GM10847 (cell line): ENCODE measurements around the gene C4orf51.

Source experiments
- POLR2A ChIP-seq: IDR thresholded peaks from 2 replicates; pipeline ENCODE4 v1.6.1; 2011; ENCODE audit not compliant: insufficient read length; ENCODE audit errors: extremely low read depth

Gene C4orf51

DNA sequence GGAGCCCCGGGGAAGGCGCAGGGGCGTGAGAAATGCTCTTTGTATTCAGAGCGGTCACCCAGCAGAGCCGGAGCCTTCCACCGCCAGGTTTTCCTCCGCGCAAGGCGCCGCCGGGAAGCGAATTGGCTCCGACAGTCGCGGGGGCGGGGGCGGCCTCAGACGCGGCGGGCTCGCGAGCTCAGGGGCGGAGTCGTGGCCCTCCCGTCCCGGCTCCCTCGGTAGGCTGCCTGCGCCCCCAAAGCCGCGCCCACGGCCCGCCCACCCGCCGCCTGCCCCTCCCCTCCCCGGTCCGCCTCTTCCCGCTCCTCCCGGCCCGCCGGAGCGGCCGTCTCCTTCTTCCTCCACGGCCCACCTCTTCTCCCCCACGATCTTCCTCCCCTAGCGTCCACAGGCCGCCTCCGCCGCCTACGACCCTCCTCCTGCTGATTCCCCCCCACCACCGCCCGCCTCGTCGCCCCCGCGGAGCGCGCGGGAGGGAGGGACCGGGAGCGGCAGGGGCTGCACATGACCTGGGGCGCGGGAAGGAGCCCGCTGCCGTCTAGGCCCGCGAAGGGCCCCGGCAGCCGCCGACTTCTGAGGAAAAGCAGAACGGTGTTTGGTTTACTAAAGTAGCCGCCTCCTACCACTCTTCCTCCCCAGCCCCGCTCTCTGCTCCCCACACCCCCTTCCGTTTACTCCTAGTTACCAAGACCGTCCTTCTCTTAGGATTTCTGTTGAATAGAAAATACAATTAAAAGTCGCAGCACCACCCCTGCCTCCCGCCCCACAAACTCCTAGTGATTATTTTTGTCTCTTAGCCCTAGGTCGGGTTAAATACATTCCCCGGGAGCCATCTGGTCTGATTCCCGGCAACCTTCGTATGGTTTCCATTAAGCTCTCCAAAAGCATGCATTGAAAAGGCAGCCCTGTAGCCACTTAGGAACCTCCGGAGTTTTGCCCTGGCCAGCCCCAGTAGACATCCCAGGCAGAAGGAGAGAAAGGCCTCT, 53.2 kb downstream of the C4orf51 start:
- peak; percentile 25 for TF ChIP-seq POLR2A

DNA sequence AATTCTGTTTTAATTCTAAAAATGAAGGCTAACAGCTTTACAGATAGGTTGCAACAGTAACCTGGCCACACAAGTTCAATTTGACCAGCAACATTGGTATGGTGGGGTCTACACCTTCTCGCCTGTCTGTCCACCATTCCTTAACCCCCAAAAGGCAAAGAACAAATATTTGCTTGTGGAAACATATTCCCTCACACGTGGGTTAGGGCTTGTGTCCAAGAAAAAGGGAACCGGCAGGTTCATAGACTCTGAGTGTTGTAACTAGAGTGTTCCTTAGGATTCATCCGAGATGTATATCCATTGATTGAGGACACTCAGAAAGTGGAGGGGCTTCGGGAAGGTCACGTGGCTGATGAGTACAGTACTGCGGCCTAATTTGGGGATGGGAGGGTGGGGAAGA, 54.1 kb downstream of the C4orf51 start:
- TF ChIP-seq POLR2A: no peak

DNA sequence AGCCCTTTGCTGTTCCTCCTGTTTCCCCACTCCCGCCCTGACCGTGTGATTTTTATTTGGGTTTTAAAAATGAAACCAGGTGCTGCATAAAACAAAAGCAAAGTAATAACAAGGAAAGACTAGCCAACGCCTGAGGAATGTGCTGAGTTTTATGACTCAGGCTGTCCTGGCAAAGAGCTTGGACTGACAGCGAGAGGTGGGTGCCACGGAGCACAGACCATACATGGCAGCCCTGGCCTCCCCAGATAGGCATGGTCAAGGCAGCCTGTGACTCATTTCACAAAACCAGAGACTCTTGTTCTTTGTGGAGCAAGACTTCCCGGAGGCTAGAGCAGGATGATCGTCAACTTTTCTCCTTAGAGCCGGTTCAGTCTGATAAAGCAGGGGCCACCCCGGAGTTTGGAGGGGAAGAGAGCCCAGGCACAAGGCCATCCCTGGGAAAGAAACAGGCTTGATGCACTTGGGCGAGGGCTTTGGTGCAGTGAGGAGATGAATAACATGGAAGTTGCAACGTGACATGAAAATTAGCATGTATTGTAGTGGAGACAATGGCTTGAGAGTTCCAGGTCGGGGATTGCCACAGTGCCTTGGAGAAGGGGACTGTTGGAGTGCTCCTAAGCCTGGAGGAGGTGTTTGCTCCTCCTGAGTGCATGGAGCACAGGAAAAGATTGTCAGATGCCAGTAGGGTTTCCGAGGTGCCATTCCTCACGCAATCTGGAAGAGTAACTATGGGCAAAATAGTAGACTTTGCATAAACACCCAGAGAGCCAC, 54.8 kb downstream of the C4orf51 start:
- TF ChIP-seq POLR2A: no peak

DNA sequence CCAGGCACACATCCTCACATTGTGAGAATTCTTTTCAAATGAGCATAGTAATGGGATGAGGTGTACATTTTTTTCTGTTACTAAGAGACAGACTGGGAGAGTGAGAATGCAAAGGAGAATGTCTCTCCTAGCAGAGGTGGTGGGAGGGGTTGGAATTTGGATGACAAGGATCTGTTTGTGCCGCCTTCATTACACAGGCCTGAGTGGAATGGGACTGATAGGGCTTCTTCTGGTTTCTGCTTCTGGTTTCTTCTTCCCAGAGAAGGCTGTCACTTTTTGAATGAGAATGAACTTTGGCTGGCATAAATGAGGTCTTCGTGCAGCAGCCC, 55.4 kb downstream of the C4orf51 start:
- no peak for TF ChIP-seq POLR2A

DNA sequence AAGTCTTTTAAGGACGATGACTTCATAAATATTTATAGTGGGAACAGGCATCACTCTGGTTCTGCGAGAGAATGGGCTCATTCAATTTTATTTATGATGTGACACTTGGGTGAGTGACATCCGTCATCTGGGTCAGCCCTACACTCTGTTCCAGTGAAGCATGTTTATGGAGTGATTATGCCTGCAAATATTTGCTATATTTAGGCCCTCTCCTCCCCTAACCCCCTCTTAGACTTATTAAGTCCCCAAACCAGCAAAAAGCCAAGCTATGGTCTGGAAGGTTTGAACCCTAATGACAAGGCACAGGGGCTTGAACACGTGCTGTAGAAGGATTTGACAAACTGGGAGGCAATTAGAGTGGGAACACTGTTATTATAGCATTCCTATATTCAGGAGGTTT, 55.9 kb downstream of the C4orf51 start:
- TF ChIP-seq POLR2A: no peak

DNA sequence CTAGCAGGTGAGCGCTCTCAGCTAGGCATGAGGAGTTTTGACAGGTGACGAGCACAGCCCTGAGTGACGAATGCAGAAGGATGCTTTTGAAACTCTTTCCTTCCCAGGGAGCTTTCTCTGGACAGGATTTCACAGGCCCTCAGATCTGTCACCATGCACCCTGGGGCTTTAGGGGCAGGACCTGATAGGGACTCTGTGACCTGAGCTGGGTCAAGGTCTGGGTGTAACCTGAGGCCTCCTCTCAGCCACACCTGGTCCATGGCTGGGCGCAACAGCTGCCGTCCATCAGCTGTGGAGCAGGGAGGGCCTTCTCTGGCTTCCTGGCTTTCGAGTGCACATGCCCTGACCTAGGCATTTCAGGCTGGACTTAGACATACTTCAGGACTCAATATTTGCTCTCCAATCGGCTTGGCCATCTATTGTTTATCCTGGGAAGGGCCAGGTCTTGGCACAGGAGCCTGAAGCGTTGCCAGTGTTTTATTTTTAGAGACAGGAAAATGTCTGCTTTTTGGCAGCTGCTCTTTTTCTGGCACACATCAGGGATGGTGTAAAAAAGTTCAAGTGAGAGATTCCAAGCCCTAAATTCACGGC, 56.4 kb downstream of the C4orf51 start:
- TF ChIP-seq POLR2A: no peak

DNA sequence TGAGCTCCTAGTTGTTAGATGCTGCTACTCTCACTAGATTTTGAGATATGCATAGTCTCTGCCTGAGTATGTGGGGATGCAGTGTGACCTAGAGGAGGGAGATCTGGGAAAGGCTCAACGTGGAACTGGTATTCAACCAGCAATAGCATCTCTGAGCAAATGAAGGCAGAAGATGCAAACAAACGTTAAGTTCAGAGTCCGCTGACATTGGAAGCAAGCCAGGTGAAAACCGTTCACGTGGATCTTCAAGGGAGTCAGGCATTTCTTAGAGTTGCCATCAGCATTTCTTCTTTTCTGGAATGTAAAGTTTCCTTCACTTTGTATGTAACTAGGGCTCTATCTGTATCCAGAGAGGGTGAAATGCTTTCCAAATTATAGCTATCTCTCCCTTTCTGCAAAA, 59.9 kb downstream of the C4orf51 start:
- TF ChIP-seq POLR2A: no peak

DNA sequence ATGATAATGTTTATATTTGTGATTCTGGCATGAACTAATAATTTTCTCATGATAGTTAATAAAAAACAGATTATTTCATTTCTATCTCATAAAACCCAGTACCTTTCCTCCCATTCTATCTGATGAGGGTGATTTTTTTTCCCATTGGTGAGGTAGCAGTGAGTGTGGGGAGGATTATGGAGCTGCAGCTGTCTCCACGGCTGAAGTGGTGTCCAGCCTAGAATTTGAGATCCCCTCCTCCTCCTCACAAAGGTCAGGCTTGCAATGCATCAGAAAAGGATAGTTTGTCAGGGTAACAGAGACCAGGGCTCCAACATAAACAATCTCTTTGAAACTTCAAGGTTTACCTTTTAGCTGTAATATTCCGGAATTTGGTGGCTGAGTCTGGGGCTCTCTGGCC, 60.9 kb downstream of the C4orf51 start:
- TF ChIP-seq POLR2A: no peak

DNA sequence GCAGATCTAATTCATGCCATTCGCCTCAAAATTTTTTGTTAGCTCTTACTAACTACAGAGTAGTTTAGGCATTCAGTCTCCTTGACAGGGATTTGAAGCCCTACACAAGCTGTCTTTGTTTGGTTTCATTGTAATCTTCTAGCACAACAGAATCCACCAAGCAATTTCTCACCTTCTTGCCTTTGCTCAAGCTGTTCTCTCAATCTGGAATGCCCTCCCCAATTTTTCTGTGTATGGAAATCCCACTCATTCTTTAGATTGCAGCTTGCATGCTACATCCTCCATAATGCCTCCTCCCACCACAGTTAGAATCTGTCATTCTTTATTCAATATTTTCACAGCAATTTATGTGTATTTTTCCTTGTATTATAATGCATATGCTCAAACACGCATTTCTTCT, 63.7 kb downstream of the C4orf51 start:
- TF ChIP-seq POLR2A: no peak

DNA sequence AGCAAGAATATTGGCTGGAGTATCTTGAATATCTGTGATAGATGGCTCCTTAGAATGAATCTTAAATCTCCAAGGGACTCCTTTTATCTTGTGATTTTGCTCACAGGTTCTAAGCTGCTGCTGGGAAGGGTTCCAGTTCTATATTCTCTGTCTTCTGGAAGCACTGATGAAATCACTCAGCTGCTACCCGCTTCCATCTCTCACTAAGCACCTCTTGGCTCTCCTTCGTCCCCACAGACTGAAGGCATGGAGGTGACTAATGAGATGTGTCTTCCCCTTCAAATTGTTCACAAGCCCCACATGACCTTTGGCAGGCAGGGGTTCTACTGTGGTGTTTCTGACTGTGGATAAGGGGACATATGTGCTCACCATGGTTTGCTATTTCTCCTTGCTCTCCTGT, 75.9 kb downstream of the C4orf51 start:
- TF ChIP-seq POLR2A: no peak

DNA sequence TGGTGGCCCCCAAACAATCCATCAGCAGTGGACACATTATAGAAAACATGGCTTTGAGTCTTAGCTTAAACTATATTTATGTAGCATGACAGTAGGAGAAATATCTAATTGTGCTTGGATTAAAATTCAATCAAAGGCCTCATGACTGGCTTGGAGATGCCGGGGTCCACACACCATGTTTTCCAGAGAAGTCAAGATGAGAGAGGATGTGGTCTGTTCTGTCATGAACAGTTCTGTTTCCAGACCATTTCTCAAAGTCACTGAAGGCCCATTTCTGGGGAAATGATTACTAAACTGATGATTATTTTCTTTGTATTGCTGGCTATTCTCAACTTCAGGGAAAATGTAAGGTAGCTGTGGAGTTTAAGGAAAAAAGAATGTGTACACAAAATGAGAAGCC, 76.3 kb downstream of the C4orf51 start:
- no peak for TF ChIP-seq POLR2A

DNA sequence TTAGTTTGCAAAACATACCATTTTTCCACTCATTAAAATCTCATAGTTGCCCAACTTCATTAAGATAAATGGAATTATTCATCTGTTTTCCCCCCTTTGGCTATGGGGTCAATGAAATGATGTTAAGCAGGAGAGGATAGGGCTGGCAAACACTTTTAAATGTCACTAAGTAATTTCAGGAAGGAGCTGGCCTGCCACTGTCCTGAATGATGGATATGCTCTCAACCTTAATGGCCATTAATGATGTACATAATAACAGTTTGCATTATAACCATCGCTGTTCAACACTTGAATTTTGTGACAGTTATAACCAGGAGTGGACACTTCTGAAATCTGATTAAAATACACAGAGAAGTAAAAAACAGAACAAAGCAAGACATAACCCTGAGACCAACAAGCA, 77.2 kb downstream of the C4orf51 start:
- no peak for TF ChIP-seq POLR2A

DNA sequence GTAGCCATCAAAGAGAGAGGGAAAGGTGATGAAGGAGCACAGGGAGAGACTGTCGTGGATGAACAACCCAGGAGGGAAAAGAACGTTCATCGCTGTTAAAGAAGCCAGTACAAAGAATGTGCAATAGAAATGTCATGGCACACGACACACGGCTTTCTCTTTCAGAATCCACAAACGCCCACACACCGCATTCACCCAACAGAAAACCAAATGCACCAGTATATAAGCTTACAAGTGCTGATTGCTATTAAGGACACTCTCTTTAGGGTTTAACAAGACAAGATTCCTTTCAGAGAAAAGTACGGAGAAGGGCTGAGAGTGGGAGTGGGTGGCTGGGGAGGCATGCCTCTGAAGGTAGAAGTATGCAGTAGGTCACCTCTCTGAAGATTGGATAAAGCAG, 80.2 kb downstream of the C4orf51 start:
- no peak for TF ChIP-seq POLR2A

DNA sequence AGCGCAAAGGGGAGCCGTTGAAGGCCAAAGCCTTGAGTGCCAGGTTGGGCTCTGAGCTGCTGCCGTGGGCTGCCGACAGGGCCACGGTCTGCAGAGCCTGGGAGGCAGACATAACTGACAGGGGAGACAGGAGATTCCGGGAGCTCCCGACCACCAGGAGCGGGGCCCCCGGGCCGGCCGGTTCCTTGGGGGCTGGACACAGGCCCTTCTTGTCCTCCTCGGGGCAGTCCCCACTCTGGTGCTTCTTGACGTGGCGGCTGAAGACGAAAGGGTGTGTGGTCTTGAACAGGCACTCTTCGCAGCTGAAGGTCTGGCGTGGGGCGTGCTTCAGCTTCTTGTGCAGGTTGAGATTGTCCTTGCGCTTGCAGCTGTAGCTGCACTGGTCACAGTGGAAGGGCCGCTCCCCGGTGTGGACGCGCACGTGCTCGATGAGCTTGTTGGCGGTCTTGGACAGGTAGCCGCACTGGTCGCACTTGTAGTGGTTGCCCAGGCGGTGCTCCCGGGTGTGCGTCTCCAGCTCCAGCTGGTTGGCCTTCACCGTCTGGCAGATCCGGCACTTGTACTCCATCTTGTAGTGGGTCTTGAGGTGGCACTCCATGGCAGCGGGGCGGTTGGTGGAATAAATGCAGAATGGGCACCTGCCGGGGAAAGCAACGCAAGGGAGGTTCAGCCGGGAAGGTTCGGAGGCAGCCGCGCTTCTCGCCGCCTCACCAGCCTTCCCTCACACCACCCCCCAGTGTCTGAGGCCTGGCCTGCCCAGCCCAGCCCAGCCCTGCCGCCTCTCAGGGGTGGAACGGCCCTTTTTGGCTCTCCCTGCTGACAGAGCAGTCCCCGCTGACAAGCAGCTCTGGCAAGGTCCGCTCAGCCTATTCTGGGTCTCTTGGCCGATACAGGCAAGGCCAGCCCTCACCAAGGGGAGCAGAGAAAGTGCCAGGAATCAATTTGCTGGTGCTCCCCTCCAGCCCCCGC, 81.3 kb downstream of the C4orf51 start:
- no peak for TF ChIP-seq POLR2A

DNA sequence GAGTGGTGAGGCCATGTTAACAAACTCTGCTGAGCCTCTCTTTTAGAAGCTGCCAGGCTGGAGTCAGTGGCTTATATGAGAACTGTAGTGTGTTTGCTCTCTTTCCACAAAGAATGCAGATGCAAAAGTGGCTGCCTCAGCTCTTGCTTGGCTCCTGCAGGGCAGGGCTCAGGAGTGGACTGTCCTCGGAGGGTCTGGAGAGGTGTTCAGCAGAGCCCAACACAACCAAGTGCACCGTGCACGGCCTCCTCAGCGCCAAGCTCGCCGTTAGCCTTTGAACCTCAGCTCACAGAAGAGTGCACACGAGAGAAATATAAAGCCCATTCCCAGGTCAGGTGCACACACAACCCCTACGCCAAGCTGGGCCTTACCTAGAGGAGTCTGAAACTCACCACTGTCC, 82.8 kb downstream of the C4orf51 start:
- no peak for TF ChIP-seq POLR2A
